HCT116 (cell line): ENCODE measurements around the gene KYAT1. TPM values are rescaled to one million over a fixed set of nuclear protein-coding genes. Genes with fewer than 3 reads are reported as not detected.

ENCODE experiments used
- ATAC-seq: fragments of 200-7000 bp; cut with Tn5 transposase; 2 replicates; pipeline ENCODE4 v1.9.1; 2020; ENCODE audit warnings: mild to moderate bottlenecking, moderate library complexity
- BruUV-seq: library from RNA; stranded (reverse); fragments of 400-500 nt; replicated peaks from 2 replicates; lab custom pipeline; 2021; lab: Mats Ljungman, UMichigan
- CTCF ChIA-PET: fragments of 300-600 bp; sonication (Branson Sonifier 250); formaldehyde crosslinking; loops from one replicate; lab custom pipeline; 2021; ENCODE audit warnings: antibody characterized with exemption; lab: Charles Lee
- POLR2A ChIA-PET: fragments of 300-600, 350-600 bp; sonication (Branson Sonifier 250); formaldehyde crosslinking; loops from one replicate; lab custom pipeline; 2021; ENCODE audit warnings: antibody characterized with exemption; lab: Charles Lee
- RAD21 ChIA-PET, 2 experiments: fragments of 300-600 bp; sonication (Branson Sonifier 250); formaldehyde crosslinking; loops; one replicate each; lab custom pipeline; 2023; ENCODE audit warnings: low total read pairs in 2 of 2; ENCODE audit not compliant: uncharacterized antibody in 2 of 2, unreplicated experiment in 2 of 2, low non-redundant PET in 1 of 2; lab: Charles Lee
- DNase-seq: peaks from one replicate; pipeline ENCODE4 v3.0.0-alpha.2; 2010; ENCODE audit warnings: low read depth, low spot score
- H2AFZ ChIP-seq: fragments of 200-600 bp; shearing (Covaris generic), sonication (generic); 2 replicates; pipeline ENCODE4 v1.6.1; 2017; ENCODE audit warnings: low read depth, mixed run types, mixed read lengths, antibody characterized with exemption, low read length; ENCODE audit not compliant: poor library complexity, severe bottlenecking
- H3K27ac ChIP-seq: 2 replicates; pipeline ENCODE4 v1.5.1; 2012; ENCODE audit warnings: low read depth, low read length
- H3K27me3 ChIP-seq: fragments of 200-600 bp; sonication (generic); 2 replicates; pipeline ENCODE4 v1.6.1; 2016; ENCODE audit warnings: mixed run types, low read length, mixed read lengths; ENCODE audit not compliant: insufficient read depth
- H3K36me3 ChIP-seq, 2 experiments: fragments of 200-500 bp in 1 of 2; fragments of 200-600 bp in 1 of 2; sonication (Bioruptor generic) in 1 of 2; sonication (generic) in 1 of 2; 2 replicates each; pipeline versions ENCODE4 v1.5.1 to v1.6.1; 2014 to 2016; ENCODE audit warnings: low read length in 2 of 2, inconsistent platforms in 1 of 2, mixed read lengths in 1 of 2, mixed run types in 1 of 2; ENCODE audit not compliant: insufficient read depth in 2 of 2, control insufficient read depth in 1 of 2
- H3K4me1 ChIP-seq, 2 experiments: fragments of 200-600 bp in 1 of 2; sonication (generic) in 1 of 2; 2 replicates each; pipeline versions ENCODE4 v1.5.1 to v1.6.1; 2012 to 2017; ENCODE audit warnings: low read length in 2 of 2, inconsistent platforms in 1 of 2, mild to moderate bottlenecking in 1 of 2, mixed read lengths in 1 of 2, mixed run types in 1 of 2, moderate library complexity in 1 of 2; ENCODE audit not compliant: insufficient read depth in 2 of 2, control insufficient read depth in 1 of 2
- H3K4me2 ChIP-seq: fragments of 200-600 bp; sonication (generic); 2 replicates; pipeline ENCODE4 v1.6.1; 2017; ENCODE audit warnings: mixed run types, low read length, mixed read lengths
- H3K4me3 ChIP-seq, 2 experiments: fragments of 200-600 bp in 1 of 2; sonication (generic) in 1 of 2; replicated peaks in 1 of 2; 2 replicates each; pipeline ENCODE4 v1.5.1; 2011 to 2016; ENCODE audit warnings: low read length in 2 of 2, control low read depth in 1 of 2, low read depth in 1 of 2, mild to moderate bottlenecking in 1 of 2, mixed read lengths in 1 of 2, mixed run types in 1 of 2
- H3K79me2 ChIP-seq: fragments of 200-600 bp; sonication (generic); 2 replicates; pipeline ENCODE4 v1.6.1; 2017; ENCODE audit warnings: mild to moderate bottlenecking, mixed run types, low read length, moderate library complexity, mixed read lengths; ENCODE audit not compliant: insufficient read depth
- H3K9ac ChIP-seq: fragments of 200-600 bp; sonication (generic); 2 replicates; pipeline ENCODE4 v1.6.1; 2016; ENCODE audit warnings: low read length, mixed read lengths
- H3K9me2 ChIP-seq: fragments of 200-600 bp; sonication (generic), shearing (Covaris generic); 2 replicates; pipeline ENCODE4 v1.6.1; 2017; ENCODE audit warnings: mixed run types, mild to moderate bottlenecking, moderate library complexity; ENCODE audit not compliant: insufficient read depth
- H3K9me3 ChIP-seq, 2 experiments: fragments of 200-500 bp in 1 of 2; fragments of 200-600 bp in 1 of 2; sonication (Bioruptor generic) in 1 of 2; sonication (generic) in 1 of 2; 2 replicates each; pipeline ENCODE4 v1.6.1; 2014 to 2017; ENCODE audit warnings: low read length in 2 of 2, mixed read lengths in 2 of 2, inconsistent platforms in 1 of 2, low read depth in 1 of 2, mild to moderate bottlenecking in 1 of 2, mixed run types in 1 of 2, moderate library complexity in 1 of 2; ENCODE audit not compliant: control insufficient read depth in 1 of 2, insufficient read depth in 1 of 2
- H4K20me1 ChIP-seq: fragments of 200-600 bp; sonication (generic), shearing (Covaris generic); 2 replicates; pipeline ENCODE4 v1.6.1; 2017; ENCODE audit warnings: mixed run types, mild to moderate bottlenecking, moderate library complexity; ENCODE audit not compliant: insufficient read depth
- EZH2phosphoT487 ChIP-seq: fragments of 200-600 bp; IDR thresholded peaks from 2 replicates; pipeline ENCODE4 v1.6.1; 2018; ENCODE audit warnings: antibody characterized with exemption, borderline replicate concordance
- FOSL1 ChIP-seq: IDR thresholded peaks from 2 replicates; pipeline ENCODE4 v1.6.1; 2012; ENCODE audit warnings: low read depth
- RAD21 ChIP-seq: IDR thresholded peaks from 2 replicates; pipeline ENCODE4 v1.6.1; 2012; ENCODE audit warnings: low read depth, mild to moderate bottlenecking
- SRF ChIP-seq: IDR thresholded peaks from 2 replicates; pipeline ENCODE4 v1.6.1; 2012; ENCODE audit warnings: low read depth
- ZFX ChIP-seq: fragments of 450-650 bp; IDR thresholded peaks from 2 replicates; pipeline ENCODE4 v1.6.1; 2017
- ZNF274 ChIP-seq: fragments of 200-500 bp; sonication (Bioruptor generic); IDR thresholded peaks from 2 replicates; pipeline ENCODE4 v1.6.1; 2014; ENCODE audit warnings: mild to moderate bottlenecking, low read depth, low read length, inconsistent platforms
- intact Hi-C: fragments of 100-400 bp; cut with micrococcal nuclease; formaldehyde crosslinking; loops from 2 replicates; pipeline ENCODE4 v1.10.0; 2022
- total RNA-seq: library from RNA; stranded (reverse); gene quantifications from one replicate; pipeline ENCODE4 v1.2.1, GENCODE V29; 2021; ENCODE audit not compliant: unreplicated experiment
- TF ChIP-seq, protein P1 (sequence below), 3 experiments: fragments of 200-600 bp in 1 of 3; sonication (generic) in 1 of 3; IDR thresholded peaks in 2 of 3; conservative IDR thresholded peaks in 1 of 3; 2 replicates each; pipeline ENCODE4 v1.5.1; 2012 to 2017; ENCODE audit warnings: low read depth in 2 of 3, low read length in 2 of 3, antibody characterized with exemption in 1 of 3, borderline replicate concordance in 1 of 3, control low read depth in 1 of 3, mild to moderate bottlenecking in 1 of 3, mixed read lengths in 1 of 3, mixed run types in 1 of 3, moderate library complexity in 1 of 3; ENCODE audit not compliant: insufficient read depth in 1 of 3
- TF ChIP-seq, protein P2 (sequence below): IDR thresholded peaks from 2 replicates; pipeline ENCODE4 v1.6.1; 2012
- TF ChIP-seq, protein P3 (sequence below): IDR thresholded peaks from 2 replicates; pipeline ENCODE4 v1.6.1; 2011; ENCODE audit warnings: mild to moderate bottlenecking, low read length, moderate library complexity; ENCODE audit not compliant: insufficient replicate concordance; ENCODE audit errors: extremely low read depth

The KYAT1 gene
- total RNA-seq, 1 experiment from 2014 or later, result 10.1 TPM

DNA sequence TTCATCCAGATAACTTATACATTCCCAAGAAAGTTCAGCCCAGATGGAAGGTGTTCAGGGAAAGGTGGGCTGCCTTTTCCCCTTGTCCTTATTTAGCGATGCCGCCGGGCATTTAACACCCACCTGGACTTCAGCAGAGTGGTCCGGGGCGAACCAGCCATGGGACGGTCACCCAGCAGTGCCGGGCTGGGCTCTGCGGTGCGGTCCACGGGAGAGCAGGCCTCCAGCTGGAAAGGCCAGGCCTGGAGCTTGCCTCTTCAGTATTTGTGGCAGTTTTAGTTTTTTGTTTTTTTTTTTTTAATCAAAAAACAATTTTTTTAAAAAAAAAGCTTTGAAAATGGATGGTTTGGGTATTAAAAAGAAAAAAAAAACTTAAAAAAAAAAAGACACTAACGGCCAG lies 35.0 kb upstream of the KYAT1 start:
- Histone ChIP-seq H3K79me2 (peaks cover 13% of the 10 kb centered on the region; the same call in 1 of the 2 replicates), H3K9me2 (no peaks in the 10 kb centered on the region), H3K4me1 (peaks cover 9 to 20% of the 10 kb centered on the region in 2 experiments), H3K27ac (no peak overlapping the region), H3K27me3 (no peaks in the 10 kb centered on the region), H4K20me1 (no peaks in the 10 kb centered on the region), H3K4me3 (no peak overlapping the region), H3K4me2 (no peak overlapping the region), H3K9ac (no peak overlapping the region), H3K36me3 (0 out of 4 replicates have a peak, but pooled peaks cover 0 to 5% of the 10 kb centered on the region in 2 experiments), H2AFZ (no peak overlapping the region), H3K9me3 (no peaks in the 10 kb centered on the region)
- ChIA-PET CTCF (no interaction called here), RAD21 (no interaction called here), POLR2A (no interaction called here)
- DNase-seq, result no peak
- intact Hi-C loops, result no loop called here
- BruUV-seq, result no TSS peak
- TF ChIP-seq, protein P1, sequence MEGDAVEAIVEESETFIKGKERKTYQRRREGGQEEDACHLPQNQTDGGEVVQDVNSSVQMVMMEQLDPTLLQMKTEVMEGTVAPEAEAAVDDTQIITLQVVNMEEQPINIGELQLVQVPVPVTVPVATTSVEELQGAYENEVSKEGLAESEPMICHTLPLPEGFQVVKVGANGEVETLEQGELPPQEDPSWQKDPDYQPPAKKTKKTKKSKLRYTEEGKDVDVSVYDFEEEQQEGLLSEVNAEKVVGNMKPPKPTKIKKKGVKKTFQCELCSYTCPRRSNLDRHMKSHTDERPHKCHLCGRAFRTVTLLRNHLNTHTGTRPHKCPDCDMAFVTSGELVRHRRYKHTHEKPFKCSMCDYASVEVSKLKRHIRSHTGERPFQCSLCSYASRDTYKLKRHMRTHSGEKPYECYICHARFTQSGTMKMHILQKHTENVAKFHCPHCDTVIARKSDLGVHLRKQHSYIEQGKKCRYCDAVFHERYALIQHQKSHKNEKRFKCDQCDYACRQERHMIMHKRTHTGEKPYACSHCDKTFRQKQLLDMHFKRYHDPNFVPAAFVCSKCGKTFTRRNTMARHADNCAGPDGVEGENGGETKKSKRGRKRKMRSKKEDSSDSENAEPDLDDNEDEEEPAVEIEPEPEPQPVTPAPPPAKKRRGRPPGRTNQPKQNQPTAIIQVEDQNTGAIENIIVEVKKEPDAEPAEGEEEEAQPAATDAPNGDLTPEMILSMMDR (IDR thresholded peaks at IDR 0.05 in 2 of 3, conservative IDR thresholded peaks at IDR 0.05 in 1 of 3; ENCODE audit: borderline replicate concordance in 1 of 3, insufficient read depth in 1 of 3, low read depth in 2 of 3, low read length in 2 of 3), result no peak
- TF ChIP-seq SRF (no peak), RAD21 (no peak), FOSL1 (no peak), EZH2phosphoT487 (no peak), ZNF274 (no peak), ZFX (no peak)
- TF ChIP-seq, protein P2, sequence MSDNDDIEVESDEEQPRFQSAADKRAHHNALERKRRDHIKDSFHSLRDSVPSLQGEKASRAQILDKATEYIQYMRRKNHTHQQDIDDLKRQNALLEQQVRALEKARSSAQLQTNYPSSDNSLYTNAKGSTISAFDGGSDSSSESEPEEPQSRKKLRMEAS, result no peak
- TF ChIP-seq, protein P3, sequence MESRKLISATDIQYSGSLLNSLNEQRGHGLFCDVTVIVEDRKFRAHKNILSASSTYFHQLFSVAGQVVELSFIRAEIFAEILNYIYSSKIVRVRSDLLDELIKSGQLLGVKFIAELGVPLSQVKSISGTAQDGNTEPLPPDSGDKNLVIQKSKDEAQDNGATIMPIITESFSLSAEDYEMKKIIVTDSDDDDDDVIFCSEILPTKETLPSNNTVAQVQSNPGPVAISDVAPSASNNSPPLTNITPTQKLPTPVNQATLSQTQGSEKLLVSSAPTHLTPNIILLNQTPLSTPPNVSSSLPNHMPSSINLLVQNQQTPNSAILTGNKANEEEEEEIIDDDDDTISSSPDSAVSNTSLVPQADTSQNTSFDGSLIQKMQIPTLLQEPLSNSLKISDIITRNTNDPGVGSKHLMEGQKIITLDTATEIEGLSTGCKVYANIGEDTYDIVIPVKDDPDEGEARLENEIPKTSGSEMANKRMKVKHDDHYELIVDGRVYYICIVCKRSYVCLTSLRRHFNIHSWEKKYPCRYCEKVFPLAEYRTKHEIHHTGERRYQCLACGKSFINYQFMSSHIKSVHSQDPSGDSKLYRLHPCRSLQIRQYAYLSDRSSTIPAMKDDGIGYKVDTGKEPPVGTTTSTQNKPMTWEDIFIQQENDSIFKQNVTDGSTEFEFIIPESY, result no peak
- ATAC-seq, result no peak
